Bronchial epithelial cell (primary cell): ENCODE measurements around the gene EPYC. TPM values are rescaled to one million over a fixed set of nuclear protein-coding genes. Genes with fewer than 3 reads are reported as not detected.

Experiments
- DNase-seq: peaks from one replicate; pipeline ENCODE4 v3.0.0-alpha.2; 2010; ENCODE audit warnings: low read depth
- FAIRE-seq: peaks from 2 replicates; lab custom pipeline; 2011; peaks lifted over from hg19 to GRCh38; lab: Jason Lieb, UNC
- H3K27me3 ChIP-seq: 2 replicates; pipeline ENCODE4 v1.5.1; 2011; ENCODE audit warnings: low read length; ENCODE audit not compliant: control insufficient read depth, insufficient read depth
- H3K36me3 ChIP-seq: 2 replicates; pipeline ENCODE4 v1.5.1; 2011; ENCODE audit warnings: low read length; ENCODE audit not compliant: control insufficient read depth, insufficient read depth
- H3K4me3 ChIP-seq: 2 replicates; pipeline ENCODE4 v1.5.1; 2011; ENCODE audit warnings: mild to moderate bottlenecking, low read depth, low read length, control low read depth
- CTCF ChIP-seq: IDR thresholded peaks from 2 replicates; pipeline ENCODE4 v1.5.1; 2011; ENCODE audit warnings: mild to moderate bottlenecking, moderate library complexity, low read length, control low read depth, inconsistent platforms; ENCODE audit not compliant: insufficient read depth, severe bottlenecking
- total RNA-seq: library from RNA; depleted of rRNA; stranded (reverse); fragments of >200 nt; gene quantifications from 2 replicates; pipeline ENCODE4 v1.2.1, GENCODE V29; 2014

The EPYC gene
- total RNA-seq, 1 donor from 2014 or later: not detected

GRCh38 chr12:90945070-90945649 lies 59.6 kb downstream of the EPYC start:
- TF ChIP-seq CTCF: peak; percentile 24
- peak; percentile 53 for DNase-seq
- Histone ChIP-seq H3K36me3 (no peaks in the 10 kb centered on the region), H3K27me3 (no peaks in the 10 kb centered on the region), H3K4me3 (no peak overlapping the region)
- FAIRE-seq: no peak

DNA sequence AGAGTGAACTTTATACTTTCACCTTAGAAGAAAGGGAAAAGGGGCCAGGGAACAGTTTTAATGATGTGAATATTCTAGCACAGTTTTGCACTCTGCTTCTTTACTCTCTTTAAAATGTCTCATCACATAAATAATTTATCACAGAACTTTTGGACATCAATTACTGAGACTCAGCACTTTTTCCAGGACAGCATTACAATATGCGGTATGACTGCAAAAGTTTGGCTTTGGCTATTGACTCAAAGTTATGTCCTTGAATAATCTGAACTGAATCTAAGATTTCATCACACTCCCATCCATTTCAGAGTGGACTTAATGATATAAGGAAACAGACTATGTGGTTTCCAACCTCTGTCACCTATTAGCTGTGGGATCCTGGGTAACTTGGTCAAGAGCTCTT lies 61.5 kb downstream of the EPYC start:
- no peak for TF ChIP-seq CTCF
- no peaks in the 10 kb centered on the region for H3K36me3 ChIP-seq
- FAIRE-seq: no peak
- no peak overlapping the region for H3K4me3 ChIP-seq
- H3K27me3 ChIP-seq: no peaks in the 10 kb centered on the region
- DNase-seq: no peak

GRCh38 chr12:90940872-90941499 lies 63.8 kb downstream of the EPYC start:
- TF ChIP-seq CTCF: peak; percentile 49
- no peaks in the 10 kb centered on the region for H3K36me3 ChIP-seq
- DNase-seq (peak; percentile 71), FAIRE-seq (no peak)
- no peak overlapping the region for H3K4me3 ChIP-seq
- no peaks in the 10 kb centered on the region for H3K27me3 ChIP-seq

GRCh38 chr12:90939382-90939781 lies 65.4 kb downstream of the EPYC start:
- no peak for TF ChIP-seq CTCF
- FAIRE-seq: no peak
- DNase-seq: no peak
- no peaks in the 10 kb centered on the region for H3K36me3 ChIP-seq
- no peaks in the 10 kb centered on the region for H3K27me3 ChIP-seq
- no peak overlapping the region for H3K4me3 ChIP-seq

- no peak for FAIRE-seq
- Histone ChIP-seq H3K27me3 (no peaks in the 10 kb centered on the region), H3K36me3 (no peaks in the 10 kb centered on the region), H3K4me3 (no peak overlapping the region)
- DNase-seq: peak; percentile 84
- no peak for TF ChIP-seq CTCF
These were observed 66.3 kb downstream of the EPYC start for GRCh38 chr12:90938451-90938850.
